ENCODE data around the gene SERTAD3. TPM values are rescaled to one million over a fixed set of nuclear protein-coding genes. Genes with fewer than 3 reads are reported as not detected.
A peak's percentile ranks its signal among the peaks of the same experiment; 100 is the strongest.

The SERTAD3 gene
- total RNA-seq, 1 donor from 2014 or later: 40.3 TPM

GRCh38 chr19:40407714-40408597, 36.2 kb downstream of the SERTAD3 start:
- Mint-ChIP-seq H3K9me3 (ENCODE audit: low read depth) (no peaks in the 10 kb centered on the region), H3K36me3 (ENCODE audit: low read depth) (no peaks in the 10 kb centered on the region), H3K27ac (ENCODE audit: unreplicated experiment) (no peak overlapping the region), H3K4me3 (ENCODE audit: unreplicated experiment) (no peak overlapping the region), H3K4me1 (ENCODE audit: low read depth) (peaks cover 26% of the 10 kb centered on the region), H3K27me3 (ENCODE audit: low read depth) (no peaks in the 10 kb centered on the region)
- no peak for TF ChIP-seq CTCF (IDR thresholded peaks at IDR 0.05)
- DNase-seq (ENCODE audit: low spot score): no peak

DNA sequence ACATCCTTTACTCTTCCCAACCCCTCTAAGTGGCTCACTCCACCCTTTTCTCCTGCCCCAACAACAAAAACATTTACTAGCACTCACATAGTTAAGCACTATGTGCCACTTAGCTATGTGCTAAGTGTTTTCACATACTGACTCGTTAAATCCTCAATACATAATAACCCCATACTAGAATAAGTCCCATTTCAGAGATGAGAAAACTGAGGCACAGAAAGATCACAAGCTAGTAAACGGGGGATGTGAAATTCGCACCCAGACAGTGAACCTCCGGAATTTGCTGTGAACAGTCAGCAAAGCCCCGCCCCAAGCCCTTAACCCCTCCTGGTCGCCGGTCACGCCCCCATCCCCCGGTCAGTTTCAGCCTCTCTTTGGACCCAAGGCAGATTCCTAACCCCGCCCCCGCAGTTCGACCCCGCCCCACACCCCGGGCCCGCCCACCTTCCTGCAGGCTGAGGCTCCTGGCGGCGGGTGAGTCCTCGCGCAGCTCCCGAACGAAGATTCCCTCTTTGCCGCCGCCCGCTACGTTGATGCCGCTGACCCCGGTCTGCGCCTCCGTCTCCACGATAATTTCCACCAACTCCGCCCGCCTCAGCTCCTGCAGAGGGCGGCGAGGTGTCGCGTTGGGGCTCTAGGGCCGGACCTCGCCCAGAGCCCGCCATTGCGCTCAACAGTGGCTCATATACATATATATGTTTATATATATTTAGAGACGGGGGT, 40.7 kb downstream of the SERTAD3 start:
- peaks cover 18% of the 10 kb centered on the region for H3K4me1 Mint-ChIP-seq (ENCODE audit: low read depth)
- no peaks in the 10 kb centered on the region for H3K9me3 Mint-ChIP-seq (ENCODE audit: low read depth)
- peak overlapping the region; percentile 80 for H3K27ac Mint-ChIP-seq (ENCODE audit: unreplicated experiment)
- DNase-seq (ENCODE audit: low spot score): peak; percentile 96
- peak; percentile 44 for TF ChIP-seq CTCF (IDR thresholded peaks at IDR 0.05)
- peak overlapping the region; percentile 79 for H3K4me3 Mint-ChIP-seq (ENCODE audit: unreplicated experiment)
- no peaks in the 10 kb centered on the region for H3K27me3 Mint-ChIP-seq (ENCODE audit: low read depth)
- H3K36me3 Mint-ChIP-seq (ENCODE audit: low read depth): peaks cover 2% of the 10 kb centered on the region

DNA sequence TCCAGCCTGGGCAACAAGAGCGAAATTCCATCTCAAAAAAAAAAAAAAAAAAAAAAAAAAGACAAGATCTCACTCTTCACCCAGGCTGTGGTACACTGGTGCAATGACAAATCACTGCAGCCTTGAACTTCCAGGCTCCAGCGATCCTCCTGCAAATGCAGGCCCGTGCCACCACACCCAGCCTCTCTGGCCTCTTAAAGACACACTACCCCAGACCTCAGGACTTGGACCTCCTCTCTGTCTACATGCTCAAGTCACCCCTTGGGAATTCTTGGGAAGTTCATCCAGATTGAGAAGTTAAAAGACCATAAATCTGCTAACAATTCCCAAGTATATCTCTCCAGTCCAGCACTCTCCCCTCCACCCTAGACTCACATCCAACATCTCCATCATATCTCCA, 43.6 kb downstream of the SERTAD3 start:
- TF ChIP-seq CTCF (IDR thresholded peaks at IDR 0.05): no peak
- no peaks in the 10 kb centered on the region for H3K9me3 Mint-ChIP-seq (ENCODE audit: low read depth)
- no peak for DNase-seq (ENCODE audit: low spot score)
- no peak overlapping the region for H3K27ac Mint-ChIP-seq (ENCODE audit: unreplicated experiment)
- no peaks in the 10 kb centered on the region for H3K27me3 Mint-ChIP-seq (ENCODE audit: low read depth)
- H3K4me3 Mint-ChIP-seq (ENCODE audit: unreplicated experiment): no peak overlapping the region
- H3K36me3 Mint-ChIP-seq (ENCODE audit: low read depth): peaks cover 4% of the 10 kb centered on the region
- peaks cover 18% of the 10 kb centered on the region for H3K4me1 Mint-ChIP-seq (ENCODE audit: low read depth)

GRCh38 chr19:40398417-40399131, 45.6 kb downstream of the SERTAD3 start:
- Mint-ChIP-seq H3K27ac (ENCODE audit: unreplicated experiment) (no peak overlapping the region), H3K4me3 (ENCODE audit: unreplicated experiment) (no peak overlapping the region), H3K9me3 (ENCODE audit: low read depth) (no peaks in the 10 kb centered on the region), H3K4me1 (ENCODE audit: low read depth) (peaks cover 9% of the 10 kb centered on the region), H3K36me3 (ENCODE audit: low read depth) (peaks cover 4% of the 10 kb centered on the region), H3K27me3 (ENCODE audit: low read depth) (no peaks in the 10 kb centered on the region)
- no peak for TF ChIP-seq CTCF (IDR thresholded peaks at IDR 0.05)
- DNase-seq (ENCODE audit: low spot score): no peak

DNA sequence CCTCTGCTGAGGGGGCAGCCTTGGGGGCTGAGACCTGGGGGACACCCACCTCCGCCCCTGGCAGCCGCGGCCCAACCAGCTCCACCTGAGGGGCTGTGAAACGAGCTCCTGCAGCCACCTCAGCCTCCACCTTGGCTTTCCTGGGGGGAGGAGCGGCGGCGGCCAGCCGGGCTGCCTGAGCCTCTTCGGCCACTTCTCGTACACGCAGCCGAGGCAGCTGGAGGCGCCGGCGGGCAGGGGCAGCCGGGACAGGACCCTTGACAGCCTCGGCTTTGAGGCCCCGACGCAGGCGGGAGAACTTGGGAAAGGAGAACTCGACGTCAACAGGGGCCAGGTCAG, 46.6 kb downstream of the SERTAD3 start:
- TF ChIP-seq CTCF (IDR thresholded peaks at IDR 0.05): no peak
- peak; percentile 89 for DNase-seq (ENCODE audit: low spot score)
- H3K36me3 Mint-ChIP-seq (ENCODE audit: low read depth): peaks cover 4% of the 10 kb centered on the region
- H3K27ac Mint-ChIP-seq (ENCODE audit: unreplicated experiment): no peak overlapping the region
- no peaks in the 10 kb centered on the region for H3K9me3 Mint-ChIP-seq (ENCODE audit: low read depth)
- H3K27me3 Mint-ChIP-seq (ENCODE audit: low read depth): no peaks in the 10 kb centered on the region
- H3K4me1 Mint-ChIP-seq (ENCODE audit: low read depth): peaks cover 5% of the 10 kb centered on the region
- H3K4me3 Mint-ChIP-seq (ENCODE audit: unreplicated experiment): no peak overlapping the region

Measured in chondrocyte (in vitro differentiated cells).